Activated T-helper 9 cell treated with anti-CD3 and anti-CD28 coated beads, Interleukin-2, amount 50 U/mL, for 16 hours (primary cell): Measurements from ENCODE around the gene PTPRQ.
"Not testable (repeated sequence)": the region's sequence is repeated elsewhere in the genome, so short reads cannot be mapped to it uniquely, and the experiment has no call there.

ENCODE experiments used
- DNase-seq: peaks from one replicate; pipeline ENCODE4 v3.0.0-alpha.2; 2020; ENCODE audit warnings: low read depth

The PTPRQ gene

GRCh38 chr12:80470403-80470802, 26.4 kb downstream of the PTPRQ start:
- DNase-seq, result no peak

DNA sequence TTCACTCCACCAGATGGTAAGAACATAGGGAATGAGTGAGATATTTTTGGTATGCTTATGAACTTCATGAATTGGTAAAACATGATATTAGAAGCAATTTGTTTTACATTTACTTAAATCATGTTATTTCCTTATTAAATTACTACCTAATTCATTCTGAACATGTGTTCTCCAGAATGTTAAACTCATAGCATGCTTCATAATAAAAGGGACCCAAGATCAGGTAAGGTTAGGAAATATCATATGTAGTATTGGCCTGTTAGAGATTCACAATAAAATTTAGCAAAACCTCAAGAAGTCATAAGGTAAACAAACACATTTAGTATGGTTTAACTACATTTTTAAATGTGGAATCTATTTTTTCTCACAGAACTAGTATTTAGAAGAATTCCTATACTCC, 28.2 kb downstream of the PTPRQ start:
- DNase-seq, result no peak

GRCh38 chr12:80472911-80473500, 29.0 kb downstream of the PTPRQ start:
- no peak for DNase-seq

GRCh38 chr12:80477521-80478145, 33.6 kb downstream of the PTPRQ start:
- DNase-seq, result not testable (repeated sequence)

GRCh38 chr12:80484746-80485145, 40.7 kb downstream of the PTPRQ start:
- DNase-seq, result no peak

DNA sequence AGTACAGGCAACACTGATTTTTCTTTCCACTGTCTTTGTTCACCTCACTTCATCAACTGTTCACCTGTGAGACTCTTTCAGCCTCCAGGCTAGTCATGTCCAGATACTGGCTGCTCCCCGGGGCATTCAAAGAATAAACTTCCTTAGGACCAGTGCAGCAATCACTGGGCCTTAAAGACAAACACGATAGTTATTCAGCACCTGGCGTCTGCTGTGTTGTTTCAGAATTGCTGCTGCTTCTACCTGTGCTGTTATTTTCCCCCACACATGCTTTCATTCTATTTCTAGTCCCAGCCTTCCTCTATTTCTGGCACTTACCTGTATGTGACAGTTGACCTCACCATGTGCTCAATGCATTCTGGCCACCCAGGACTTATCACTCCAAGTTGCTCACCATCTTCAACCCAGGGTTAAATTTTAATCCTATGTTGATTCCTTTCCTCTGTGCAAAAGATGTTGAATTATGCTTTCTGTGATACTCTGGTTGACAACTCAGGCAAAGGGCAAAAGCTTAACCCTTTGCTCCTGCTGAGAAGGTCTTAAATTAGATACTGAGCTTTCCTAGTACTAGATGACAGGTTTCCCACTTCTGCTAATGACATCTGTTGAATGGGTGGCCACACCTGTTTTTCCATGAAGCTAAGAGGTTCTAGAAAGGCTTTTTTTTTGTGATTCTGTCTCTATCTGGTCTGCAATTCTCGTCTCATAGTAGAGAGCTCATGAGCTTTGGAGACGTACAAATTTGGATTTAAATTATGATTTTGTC, 41.4 kb downstream of the PTPRQ start:
- DNase-seq, result no peak

GRCh38 chr12:80490329-80490728, 46.3 kb downstream of the PTPRQ start:
- no peak for DNase-seq

DNA sequence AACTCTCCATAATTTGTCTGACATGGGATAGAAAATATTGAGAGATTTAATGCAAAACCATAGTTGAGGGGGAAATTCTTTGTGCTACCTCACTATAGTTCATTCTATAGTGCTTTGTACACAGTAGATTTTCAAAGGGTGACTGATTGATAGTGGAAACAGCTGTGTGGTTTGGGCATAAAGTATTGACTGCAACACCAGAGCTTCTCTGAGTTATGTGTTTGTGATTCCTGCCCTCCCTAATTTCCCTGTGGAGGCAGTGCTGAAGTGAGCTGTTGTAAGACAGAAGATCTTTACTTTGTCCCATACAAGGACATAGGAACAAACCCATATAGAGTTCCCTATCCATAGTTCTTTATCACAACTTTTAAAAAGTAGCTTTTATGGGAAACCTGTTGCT, 47.1 kb downstream of the PTPRQ start:
- DNase-seq, result no peak

DNA sequence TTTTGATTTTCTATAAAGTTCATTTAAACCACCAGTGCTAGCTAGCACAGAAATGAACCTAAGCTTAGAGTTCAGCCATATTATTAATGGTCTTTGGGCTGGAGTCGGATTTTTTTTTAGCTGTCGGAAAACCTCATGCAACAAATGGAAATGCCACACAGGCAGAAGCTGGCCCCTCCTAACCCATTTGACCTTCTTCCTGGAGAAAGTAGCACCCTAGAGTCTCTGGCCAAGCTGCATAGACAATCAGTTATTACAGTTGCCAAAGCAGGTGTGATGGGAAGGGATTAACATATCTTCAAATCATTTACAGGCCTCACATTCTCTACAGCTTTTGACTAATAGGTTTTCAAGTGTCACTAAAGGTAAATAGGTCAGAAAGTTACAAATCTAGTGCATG, 49.4 kb downstream of the PTPRQ start:
- no peak for DNase-seq

GRCh38 chr12:80494836-80495235, 50.8 kb downstream of the PTPRQ start:
- no peak for DNase-seq

DNA sequence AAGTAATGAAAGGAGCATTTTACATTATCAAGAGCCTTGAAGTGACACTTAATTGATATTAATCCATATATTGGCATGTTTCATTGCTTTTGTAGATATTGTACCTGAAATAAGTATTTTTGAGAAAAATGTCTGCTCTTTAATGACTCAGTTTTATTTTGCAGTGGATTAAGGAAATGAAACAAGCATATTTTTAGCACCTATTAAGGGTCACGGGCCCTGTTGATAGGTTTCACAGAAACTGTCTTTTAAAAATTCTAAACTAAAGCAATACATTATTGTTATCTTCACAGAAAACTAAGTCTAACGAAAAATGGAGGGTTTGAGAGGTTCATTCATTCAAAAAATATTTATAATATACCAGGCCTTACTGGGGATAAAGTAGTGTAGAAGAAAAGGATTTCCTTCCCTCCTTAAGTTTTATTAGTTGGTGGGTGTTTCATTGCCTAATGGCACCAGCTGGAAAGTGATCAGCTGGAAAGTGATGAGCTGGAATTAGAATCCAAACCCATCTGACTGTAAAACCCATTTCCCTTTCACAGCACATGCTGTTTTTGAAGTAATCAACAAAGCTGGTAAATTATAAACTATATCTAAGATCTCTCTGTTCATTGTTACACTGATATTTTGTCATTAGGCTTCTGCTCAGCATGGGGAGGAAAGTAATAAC, 54.2 kb downstream of the PTPRQ start:
- DNase-seq, result no peak

GRCh38 chr12:80504389-80505163, 60.5 kb downstream of the PTPRQ start:
- DNase-seq, result no peak

DNA sequence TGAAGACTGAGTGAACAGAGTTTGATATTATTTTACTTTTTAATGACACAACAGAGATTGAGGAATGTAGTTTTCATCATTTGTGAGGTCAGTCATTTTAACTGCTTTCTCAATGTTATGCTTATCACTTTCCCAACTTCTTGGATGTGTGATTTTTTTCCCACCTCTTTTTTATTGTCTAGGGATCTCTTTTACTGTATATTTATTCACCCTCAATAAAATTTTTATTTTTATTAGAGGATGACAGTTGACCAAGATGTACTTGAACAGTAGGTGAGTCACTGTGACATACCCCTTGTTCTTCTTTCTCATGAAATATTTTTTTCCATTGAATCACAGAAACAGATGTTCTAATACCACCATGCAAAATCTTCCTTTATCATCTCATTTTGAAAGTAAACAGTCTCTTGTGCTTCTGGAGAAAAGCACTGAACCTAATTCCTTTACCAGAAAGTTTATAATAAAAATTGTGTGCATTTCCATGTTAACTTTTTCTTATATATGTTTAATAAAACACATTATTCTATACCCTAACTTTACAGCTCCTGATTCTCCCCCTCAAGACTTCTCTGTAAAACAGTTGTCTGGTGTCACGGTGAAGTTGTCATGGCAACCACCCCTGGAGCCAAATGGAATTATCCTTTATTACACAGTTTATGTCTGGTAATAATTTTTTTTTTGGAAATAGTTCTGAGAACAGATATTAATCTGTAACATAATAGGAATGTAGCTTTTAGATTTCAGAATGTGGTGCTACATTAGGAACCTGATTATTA, 65.9 kb downstream of the PTPRQ start:
- DNase-seq, result no peak

GRCh38 chr12:80512781-80513180, 68.7 kb downstream of the PTPRQ start:
- no peak for DNase-seq

- no peak for DNase-seq
Observed at GRCh38 chr12:80513211-80513610, 69.2 kb downstream of the PTPRQ start.

DNA sequence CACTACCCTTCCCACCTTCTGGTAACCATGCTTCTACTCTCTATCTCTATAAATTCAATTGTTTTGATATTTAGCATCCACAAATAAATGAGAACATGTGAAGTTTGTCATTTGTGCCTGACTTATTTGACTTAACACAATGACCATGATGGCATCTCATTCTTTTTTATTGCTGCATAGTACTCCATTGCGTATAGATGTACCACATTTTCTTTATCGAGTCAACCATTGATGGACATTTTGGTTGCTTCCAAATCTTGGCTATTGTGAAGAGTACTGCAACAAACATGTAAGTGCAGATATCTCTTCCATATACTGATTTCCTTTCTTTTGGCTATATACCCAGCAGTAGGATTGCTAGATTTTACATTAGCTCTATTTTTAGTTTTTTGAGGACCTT, 73.6 kb downstream of the PTPRQ start:
- DNase-seq, result no peak

DNA sequence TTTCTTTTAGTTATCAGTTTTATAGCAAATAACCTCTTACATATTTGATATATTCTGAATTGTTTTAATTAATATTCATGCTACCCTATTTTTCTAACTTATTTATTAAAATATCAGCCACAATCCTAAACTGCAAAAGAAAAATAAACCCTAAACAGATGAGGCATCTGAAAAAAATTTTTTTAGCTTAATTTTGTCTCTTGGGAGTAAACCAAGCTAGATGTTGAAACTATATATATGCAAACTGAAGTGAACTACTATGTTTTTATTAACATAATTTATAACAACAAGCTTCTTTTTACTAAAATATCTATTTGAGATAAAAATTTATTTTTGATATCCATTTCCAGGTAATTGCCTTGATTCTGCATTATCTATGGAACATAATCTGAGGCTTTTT, 87.6 kb downstream of the PTPRQ start:
- DNase-seq, result no peak

- DNase-seq, result no peak
Observed at GRCh38 chr12:80539029-80539428, 95.0 kb downstream of the PTPRQ start.

DNA sequence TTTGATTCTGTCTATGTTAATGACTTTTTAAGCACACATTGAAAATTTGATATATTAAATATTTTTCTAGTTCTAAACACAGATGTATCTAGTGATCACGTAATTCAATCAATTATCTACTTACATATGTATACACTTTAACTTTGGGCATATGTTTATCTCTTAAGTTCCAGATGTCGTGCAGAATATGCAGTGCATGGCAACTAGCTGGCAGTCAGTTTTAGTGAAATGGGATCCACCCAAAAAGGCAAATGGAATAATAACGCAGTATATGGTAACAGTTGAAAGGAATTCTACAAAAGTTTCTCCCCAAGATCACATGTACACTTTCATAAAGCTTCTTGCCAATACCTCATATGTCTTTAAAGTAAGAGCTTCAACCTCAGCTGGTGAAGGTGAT, 105.3 kb downstream of the PTPRQ start:
- DNase-seq, result no peak

DNA sequence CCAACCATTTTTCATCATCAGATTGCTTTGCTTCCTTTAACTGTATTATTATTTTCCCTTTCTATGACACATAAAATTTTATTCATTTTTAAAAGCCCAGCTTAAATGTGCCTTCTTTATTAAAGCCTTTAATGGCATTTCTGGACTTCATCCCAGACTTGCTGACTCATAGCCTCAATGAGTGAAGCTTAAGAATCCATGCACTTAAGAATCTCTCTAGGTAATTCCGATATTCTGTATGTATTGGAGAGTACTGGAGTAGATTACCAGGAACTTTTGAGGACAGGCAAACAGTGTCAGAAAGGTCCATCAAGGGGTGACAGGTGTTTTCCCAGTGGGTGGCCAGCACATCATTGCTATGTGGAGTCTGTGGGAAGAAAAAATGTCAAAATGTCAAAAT, 107.9 kb downstream of the PTPRQ start:
- DNase-seq, result no peak

DNA sequence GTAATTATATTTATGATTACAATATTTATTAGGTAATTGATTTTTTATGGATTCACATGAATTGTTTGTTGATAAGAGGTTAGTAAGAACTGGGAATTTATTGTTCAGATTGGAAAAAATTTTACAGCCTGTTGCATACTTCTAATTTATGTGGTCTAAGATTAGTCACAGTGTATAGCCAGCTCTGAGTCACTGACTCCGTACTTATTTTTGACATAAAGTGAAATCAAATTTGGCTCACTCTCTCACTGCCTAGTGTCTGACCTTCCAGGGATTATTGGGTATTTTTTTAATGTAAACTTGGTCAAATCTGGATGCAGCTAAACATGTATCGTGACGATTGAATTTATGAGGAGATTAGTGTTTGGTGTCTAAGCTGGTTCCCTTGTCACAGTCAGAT, 109.3 kb downstream of the PTPRQ start:
- DNase-seq, result no peak
